WTC11 (cell line): ENCODE results near the gene SHROOM2. TPM values are rescaled to one million over a fixed set of nuclear protein-coding genes. Genes with fewer than 3 reads are reported as not detected.

Experiments used
- ATAC-seq: fragments of 200-7000 bp; cut with Tn5 transposase; 2 replicates; pipeline ENCODE4 v1.10.0; 2021; ENCODE audit warnings: mild to moderate bottlenecking, moderate library complexity
- CTCF ChIA-PET: fragments of 300-600 bp; sonication (Branson Sonifier 250); formaldehyde crosslinking; loops from one replicate; lab custom pipeline; 2021; ENCODE audit warnings: antibody characterized with exemption; lab: Charles Lee
- POLR2A ChIA-PET: fragments of 350-600 bp; sonication (Branson Sonifier 250); formaldehyde crosslinking; loops from one replicate; lab custom pipeline; 2021; ENCODE audit warnings: antibody characterized with exemption; lab: Charles Lee
- DNase-seq: peaks from one replicate; pipeline ENCODE4 v3.0.0; 2021; ENCODE audit warnings: low spot score
- H3K27ac Mint-ChIP-seq: 2 replicates; pipeline ENCODE4 v1.8.0; 2021; ENCODE audit warnings: mixed read lengths
- H3K27me3 Mint-ChIP-seq: 2 replicates; pipeline ENCODE4 v1.8.0; 2021; ENCODE audit warnings: low read depth, mild to moderate bottlenecking, moderate library complexity, mixed read lengths
- H3K36me3 Mint-ChIP-seq: 2 replicates; pipeline ENCODE4 v1.8.0; 2021; ENCODE audit warnings: mixed read lengths
- H3K4me1 Mint-ChIP-seq: 2 replicates; pipeline ENCODE4 v1.8.0; 2022; ENCODE audit warnings: mixed read lengths
- H3K4me3 Mint-ChIP-seq: 2 replicates; pipeline ENCODE4 v1.8.0; 2021; ENCODE audit warnings: mild to moderate bottlenecking, moderate library complexity, mixed read lengths
- H3K9me3 Mint-ChIP-seq: 2 replicates; pipeline ENCODE4 v1.8.0; 2021; ENCODE audit warnings: mixed read lengths
- ELF4 ChIP-seq: sonication (generic); formaldehyde crosslinking; IDR thresholded peaks from 2 replicates; pipeline ENCODE4 v1.8.1; 2022; ENCODE audit warnings: low read depth, mild to moderate bottlenecking, moderate library complexity, missing genetic modification reagents
- GRHL2 ChIP-seq: fragments of 250-450 bp; sonication (Bioruptor Pico); IDR thresholded peaks from 2 replicates; pipeline ENCODE4 v1.8.0; 2022; ENCODE audit warnings: mild to moderate bottlenecking, moderate library complexity; ENCODE audit not compliant: insufficient replicate concordance, severe bottlenecking
- GTF2I ChIP-seq: fragments of 250-450 bp; sonication (Bioruptor Pico); conservative IDR thresholded peaks from 2 replicates; pipeline ENCODE4 v1.4.0; 2021; ENCODE audit warnings: mild to moderate bottlenecking
- HMGA2 ChIP-seq: fragments of 250-450 bp; sonication (Bioruptor Pico); IDR thresholded peaks from 2 replicates; pipeline ENCODE4 v1.4.0; 2021; ENCODE audit warnings: mild to moderate bottlenecking, moderate library complexity
- IRF2 ChIP-seq: sonication (generic); formaldehyde crosslinking; IDR thresholded peaks from 2 replicates; pipeline ENCODE4 v1.8.0; 2022; ENCODE audit warnings: low read depth, missing genetic modification reagents, borderline replicate concordance
- JUN ChIP-seq: sonication (generic); formaldehyde crosslinking; IDR thresholded peaks from 2 replicates; pipeline ENCODE4 v1.8.0; 2023; ENCODE audit warnings: mild to moderate bottlenecking, missing genetic modification reagents
- NFATC4 ChIP-seq: fragments of 250-450 bp; sonication (Bioruptor Pico); IDR thresholded peaks from 2 replicates; pipeline ENCODE4 v1.9.0; 2021; ENCODE audit warnings: mild to moderate bottlenecking
- NFE2L1 ChIP-seq: sonication (generic); formaldehyde crosslinking; IDR thresholded peaks from 2 replicates; pipeline ENCODE4 v1.8.1; 2023; ENCODE audit warnings: missing genetic modification reagents
- NR2C2 ChIP-seq: sonication (generic); formaldehyde crosslinking; IDR thresholded peaks from 2 replicates; pipeline ENCODE4 v1.8.0; 2022; ENCODE audit warnings: mild to moderate bottlenecking, missing genetic modification reagents
- NR3C1 ChIP-seq: sonication (generic); formaldehyde crosslinking; conservative IDR thresholded peaks from 2 replicates; pipeline ENCODE4 v1.8.1; 2023; ENCODE audit warnings: low read depth, mild to moderate bottlenecking, missing genetic modification reagents
- SOX15 ChIP-seq: fragments of 250-450 bp; sonication (Bioruptor Pico); IDR thresholded peaks from 2 replicates; pipeline ENCODE4 v1.9.0; 2021; ENCODE audit warnings: mild to moderate bottlenecking
- TP53 ChIP-seq: sonication (generic); formaldehyde crosslinking; IDR thresholded peaks from 2 replicates; pipeline ENCODE4 v1.8.1; 2023; ENCODE audit warnings: mild to moderate bottlenecking, missing genetic modification reagents
- ZNF121 ChIP-seq: sonication (generic); formaldehyde crosslinking; IDR thresholded peaks from 2 replicates; pipeline ENCODE4 v1.8.0; 2023; ENCODE audit warnings: missing genetic modification reagents
- ZNF138 ChIP-seq: sonication (generic); formaldehyde crosslinking; conservative IDR thresholded peaks from 2 replicates; pipeline ENCODE4 v1.8.1; 2022; ENCODE audit warnings: mild to moderate bottlenecking, moderate library complexity, missing genetic modification reagents
- total RNA-seq: library from RNA; stranded (reverse); gene quantifications from 3 replicates; pipeline ENCODE4 v1.2.3, GENCODE V29; 2021
- TF ChIP-seq, protein P1 (sequence below): sonication (generic); formaldehyde crosslinking; IDR thresholded peaks from 2 replicates; pipeline ENCODE4 v1.8.0; 2022; ENCODE audit warnings: mild to moderate bottlenecking, missing genetic modification reagents
- TF ChIP-seq, protein P2 (sequence below): sonication (generic); formaldehyde crosslinking; IDR thresholded peaks from 2 replicates; pipeline ENCODE4 v1.8.0; 2022; ENCODE audit warnings: mild to moderate bottlenecking, missing genetic modification reagents
- TF ChIP-seq, protein P3 (sequence below): sonication (generic); formaldehyde crosslinking; IDR thresholded peaks from 2 replicates; pipeline ENCODE4 v1.8.1; 2023; ENCODE audit warnings: mild to moderate bottlenecking, missing genetic modification reagents, moderate library complexity
- TF ChIP-seq, protein P4 (sequence below): fragments of 250-450 bp; sonication (Bioruptor Pico); IDR thresholded peaks from 2 replicates; pipeline ENCODE4 v1.9.0; 2021; ENCODE audit warnings: mild to moderate bottlenecking
- TF ChIP-seq, protein P5 (sequence below): sonication (generic); formaldehyde crosslinking; IDR thresholded peaks from 2 replicates; pipeline ENCODE4 v1.8.1; 2023; ENCODE audit warnings: mild to moderate bottlenecking, missing genetic modification reagents
- TF ChIP-seq, protein P6 (sequence below): sonication (generic); formaldehyde crosslinking; IDR thresholded peaks from 2 replicates; pipeline ENCODE4 v1.8.0; 2022; ENCODE audit warnings: mild to moderate bottlenecking, missing genetic modification reagents
- TF ChIP-seq, protein P7 (sequence below): sonication (generic); formaldehyde crosslinking; IDR thresholded peaks from 2 replicates; pipeline ENCODE4 v1.8.1; 2023; ENCODE audit warnings: mild to moderate bottlenecking, missing genetic modification reagents, moderate library complexity

Gene SHROOM2
- total RNA-seq, 1 experiment from 2014 or later, result 14.8 TPM

DNA sequence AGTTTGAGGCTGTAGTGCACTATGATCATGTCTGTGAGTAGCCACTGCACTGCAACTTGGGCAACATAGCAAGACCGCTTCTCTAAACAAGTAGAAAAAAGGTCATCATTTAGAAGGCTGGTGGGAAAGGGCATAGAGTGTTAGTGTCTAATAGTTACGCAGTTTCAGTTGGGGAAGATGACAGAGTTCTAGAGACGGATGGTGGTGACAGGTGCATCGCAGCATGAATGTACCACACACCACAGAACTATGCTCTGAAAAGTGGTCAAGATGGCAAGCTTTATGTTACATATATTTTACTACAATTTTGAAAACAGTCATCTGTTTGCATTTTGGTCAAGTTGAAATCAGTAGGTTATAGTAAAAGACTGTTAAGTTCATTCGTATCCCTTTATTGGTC is 157.2 kb downstream of the SHROOM2 start (continued):
- no peak for TF ChIP-seq IRF2 (CRISPR knock-in tag)
- TF ChIP-seq, protein P1, sequence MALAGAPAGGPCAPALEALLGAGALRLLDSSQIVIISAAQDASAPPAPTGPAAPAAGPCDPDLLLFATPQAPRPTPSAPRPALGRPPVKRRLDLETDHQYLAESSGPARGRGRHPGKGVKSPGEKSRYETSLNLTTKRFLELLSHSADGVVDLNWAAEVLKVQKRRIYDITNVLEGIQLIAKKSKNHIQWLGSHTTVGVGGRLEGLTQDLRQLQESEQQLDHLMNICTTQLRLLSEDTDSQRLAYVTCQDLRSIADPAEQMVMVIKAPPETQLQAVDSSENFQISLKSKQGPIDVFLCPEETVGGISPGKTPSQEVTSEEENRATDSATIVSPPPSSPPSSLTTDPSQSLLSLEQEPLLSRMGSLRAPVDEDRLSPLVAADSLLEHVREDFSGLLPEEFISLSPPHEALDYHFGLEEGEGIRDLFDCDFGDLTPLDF (CRISPR knock-in tag), result no peak

DNA sequence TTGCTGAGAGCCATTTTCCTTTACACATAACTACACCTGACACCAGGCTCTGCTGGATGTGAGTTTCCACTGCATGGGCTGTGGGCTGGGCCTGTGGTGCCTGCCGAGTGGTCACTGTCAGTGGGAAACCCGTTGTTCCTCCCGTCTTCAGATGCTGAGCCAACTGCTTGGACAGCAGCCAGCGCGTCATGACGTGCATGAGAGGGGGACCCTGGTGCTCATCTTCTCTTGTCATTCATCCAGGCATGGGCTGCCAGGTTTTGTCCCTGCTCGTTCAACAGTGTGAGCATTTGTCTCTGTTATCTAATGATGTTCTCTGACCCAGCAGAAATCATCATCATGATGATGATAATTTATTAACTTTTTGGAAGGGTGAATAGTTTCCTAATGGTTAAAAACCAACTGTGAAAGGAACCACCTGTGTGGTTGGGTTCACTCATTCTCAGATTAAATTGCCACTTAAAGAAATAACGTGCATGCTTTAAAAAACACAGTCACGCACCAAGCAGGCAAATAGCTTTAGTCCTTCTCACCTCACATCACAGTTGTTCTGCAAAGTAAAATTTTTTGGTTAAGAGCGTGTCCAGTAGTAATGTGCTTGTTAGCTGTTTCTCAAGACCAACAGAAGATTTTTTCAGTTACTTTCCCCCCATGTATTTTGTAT is 161.0 kb downstream of the SHROOM2 start:
- Mint-ChIP-seq H3K27ac (no peak overlapping the region), H3K36me3 (peaks cover 33% of the 10 kb centered on the region), H3K27me3 (no peaks in the 10 kb centered on the region), H3K9me3 (peaks cover 9% of the 10 kb centered on the region), H3K4me1 (no peaks in the 10 kb centered on the region), H3K4me3 (no peak overlapping the region)
- ATAC-seq (no peak), DNase-seq (no peak)
- ChIA-PET CTCF (no interaction called here), POLR2A (no interaction called here)
- TF ChIP-seq SOX15 (CRISPR knock-in tag), result no peak
- TF ChIP-seq, protein P2, sequence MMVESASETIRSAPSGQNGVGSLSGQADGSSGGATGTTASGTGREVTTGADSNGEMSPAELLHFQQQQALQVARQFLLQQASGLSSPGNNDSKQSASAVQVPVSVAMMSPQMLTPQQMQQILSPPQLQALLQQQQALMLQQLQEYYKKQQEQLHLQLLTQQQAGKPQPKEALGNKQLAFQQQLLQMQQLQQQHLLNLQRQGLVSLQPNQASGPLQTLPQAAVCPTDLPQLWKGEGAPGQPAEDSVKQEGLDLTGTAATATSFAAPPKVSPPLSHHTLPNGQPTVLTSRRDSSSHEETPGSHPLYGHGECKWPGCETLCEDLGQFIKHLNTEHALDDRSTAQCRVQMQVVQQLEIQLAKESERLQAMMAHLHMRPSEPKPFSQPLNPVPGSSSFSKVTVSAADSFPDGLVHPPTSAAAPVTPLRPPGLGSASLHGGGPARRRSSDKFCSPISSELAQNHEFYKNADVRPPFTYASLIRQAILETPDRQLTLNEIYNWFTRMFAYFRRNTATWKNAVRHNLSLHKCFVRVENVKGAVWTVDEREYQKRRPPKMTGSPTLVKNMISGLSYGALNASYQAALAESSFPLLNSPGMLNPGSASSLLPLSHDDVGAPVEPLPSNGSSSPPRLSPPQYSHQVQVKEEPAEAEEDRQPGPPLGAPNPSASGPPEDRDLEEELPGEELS (CRISPR knock-in tag), result no peak
- no peak for TF ChIP-seq NFATC4 (CRISPR knock-in tag)
- TF ChIP-seq, protein P3, sequence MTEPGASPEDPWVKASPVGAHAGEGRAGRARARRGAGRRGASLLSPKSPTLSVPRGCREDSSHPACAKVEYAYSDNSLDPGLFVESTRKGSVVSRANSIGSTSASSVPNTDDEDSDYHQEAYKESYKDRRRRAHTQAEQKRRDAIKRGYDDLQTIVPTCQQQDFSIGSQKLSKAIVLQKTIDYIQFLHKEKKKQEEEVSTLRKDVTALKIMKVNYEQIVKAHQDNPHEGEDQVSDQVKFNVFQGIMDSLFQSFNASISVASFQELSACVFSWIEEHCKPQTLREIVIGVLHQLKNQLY (CRISPR knock-in tag), result no peak
- no peak for TF ChIP-seq ZNF138 (CRISPR knock-in tag)
- TF ChIP-seq JUN (CRISPR knock-in tag), result no peak
- TF ChIP-seq GTF2I (CRISPR knock-in tag), result no peak
- no peak for TF ChIP-seq GRHL2
- no peak for TF ChIP-seq NFE2L1 (CRISPR knock-in tag)
- no peak for TF ChIP-seq IRF2 (CRISPR knock-in tag)
- TF ChIP-seq, protein P4, sequence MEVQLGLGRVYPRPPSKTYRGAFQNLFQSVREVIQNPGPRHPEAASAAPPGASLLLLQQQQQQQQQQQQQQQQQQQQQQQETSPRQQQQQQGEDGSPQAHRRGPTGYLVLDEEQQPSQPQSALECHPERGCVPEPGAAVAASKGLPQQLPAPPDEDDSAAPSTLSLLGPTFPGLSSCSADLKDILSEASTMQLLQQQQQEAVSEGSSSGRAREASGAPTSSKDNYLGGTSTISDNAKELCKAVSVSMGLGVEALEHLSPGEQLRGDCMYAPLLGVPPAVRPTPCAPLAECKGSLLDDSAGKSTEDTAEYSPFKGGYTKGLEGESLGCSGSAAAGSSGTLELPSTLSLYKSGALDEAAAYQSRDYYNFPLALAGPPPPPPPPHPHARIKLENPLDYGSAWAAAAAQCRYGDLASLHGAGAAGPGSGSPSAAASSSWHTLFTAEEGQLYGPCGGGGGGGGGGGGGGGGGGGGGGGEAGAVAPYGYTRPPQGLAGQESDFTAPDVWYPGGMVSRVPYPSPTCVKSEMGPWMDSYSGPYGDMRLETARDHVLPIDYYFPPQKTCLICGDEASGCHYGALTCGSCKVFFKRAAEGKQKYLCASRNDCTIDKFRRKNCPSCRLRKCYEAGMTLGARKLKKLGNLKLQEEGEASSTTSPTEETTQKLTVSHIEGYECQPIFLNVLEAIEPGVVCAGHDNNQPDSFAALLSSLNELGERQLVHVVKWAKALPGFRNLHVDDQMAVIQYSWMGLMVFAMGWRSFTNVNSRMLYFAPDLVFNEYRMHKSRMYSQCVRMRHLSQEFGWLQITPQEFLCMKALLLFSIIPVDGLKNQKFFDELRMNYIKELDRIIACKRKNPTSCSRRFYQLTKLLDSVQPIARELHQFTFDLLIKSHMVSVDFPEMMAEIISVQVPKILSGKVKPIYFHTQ, result no peak
- TF ChIP-seq, protein P5, sequence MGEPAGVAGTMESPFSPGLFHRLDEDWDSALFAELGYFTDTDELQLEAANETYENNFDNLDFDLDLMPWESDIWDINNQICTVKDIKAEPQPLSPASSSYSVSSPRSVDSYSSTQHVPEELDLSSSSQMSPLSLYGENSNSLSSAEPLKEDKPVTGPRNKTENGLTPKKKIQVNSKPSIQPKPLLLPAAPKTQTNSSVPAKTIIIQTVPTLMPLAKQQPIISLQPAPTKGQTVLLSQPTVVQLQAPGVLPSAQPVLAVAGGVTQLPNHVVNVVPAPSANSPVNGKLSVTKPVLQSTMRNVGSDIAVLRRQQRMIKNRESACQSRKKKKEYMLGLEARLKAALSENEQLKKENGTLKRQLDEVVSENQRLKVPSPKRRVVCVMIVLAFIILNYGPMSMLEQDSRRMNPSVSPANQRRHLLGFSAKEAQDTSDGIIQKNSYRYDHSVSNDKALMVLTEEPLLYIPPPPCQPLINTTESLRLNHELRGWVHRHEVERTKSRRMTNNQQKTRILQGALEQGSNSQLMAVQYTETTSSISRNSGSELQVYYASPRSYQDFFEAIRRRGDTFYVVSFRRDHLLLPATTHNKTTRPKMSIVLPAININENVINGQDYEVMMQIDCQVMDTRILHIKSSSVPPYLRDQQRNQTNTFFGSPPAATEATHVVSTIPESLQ (CRISPR knock-in tag), result no peak
- no peak for TF ChIP-seq NR3C1 (CRISPR knock-in tag)
- no peak for TF ChIP-seq ELF4 (CRISPR knock-in tag)
- TF ChIP-seq ZNF121 (CRISPR knock-in tag), result no peak
- no peak for TF ChIP-seq NR2C2 (CRISPR knock-in tag)
- TF ChIP-seq, protein P6, sequence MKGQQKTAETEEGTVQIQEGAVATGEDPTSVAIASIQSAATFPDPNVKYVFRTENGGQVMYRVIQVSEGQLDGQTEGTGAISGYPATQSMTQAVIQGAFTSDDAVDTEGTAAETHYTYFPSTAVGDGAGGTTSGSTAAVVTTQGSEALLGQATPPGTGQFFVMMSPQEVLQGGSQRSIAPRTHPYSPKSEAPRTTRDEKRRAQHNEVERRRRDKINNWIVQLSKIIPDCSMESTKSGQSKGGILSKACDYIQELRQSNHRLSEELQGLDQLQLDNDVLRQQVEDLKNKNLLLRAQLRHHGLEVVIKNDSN (CRISPR knock-in tag), result no peak
- no peak for TF ChIP-seq HMGA2
- TF ChIP-seq, protein P7, sequence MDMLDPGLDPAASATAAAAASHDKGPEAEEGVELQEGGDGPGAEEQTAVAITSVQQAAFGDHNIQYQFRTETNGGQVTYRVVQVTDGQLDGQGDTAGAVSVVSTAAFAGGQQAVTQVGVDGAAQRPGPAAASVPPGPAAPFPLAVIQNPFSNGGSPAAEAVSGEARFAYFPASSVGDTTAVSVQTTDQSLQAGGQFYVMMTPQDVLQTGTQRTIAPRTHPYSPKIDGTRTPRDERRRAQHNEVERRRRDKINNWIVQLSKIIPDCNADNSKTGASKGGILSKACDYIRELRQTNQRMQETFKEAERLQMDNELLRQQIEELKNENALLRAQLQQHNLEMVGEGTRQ (CRISPR knock-in tag), result no peak
- TF ChIP-seq TP53 (CRISPR knock-in tag), result no peak
